NOMO-1 (cell line): ENCODE measurements around the gene WFDC6.

Source experiments
- DNase-seq, 2 experiments: peaks; one replicate each; lab custom pipeline; 2025; ENCODE audit not compliant: unreplicated experiment in 2 of 2; lab: John Stamatoyannopoulos, UW

The WFDC6 gene

DNA sequence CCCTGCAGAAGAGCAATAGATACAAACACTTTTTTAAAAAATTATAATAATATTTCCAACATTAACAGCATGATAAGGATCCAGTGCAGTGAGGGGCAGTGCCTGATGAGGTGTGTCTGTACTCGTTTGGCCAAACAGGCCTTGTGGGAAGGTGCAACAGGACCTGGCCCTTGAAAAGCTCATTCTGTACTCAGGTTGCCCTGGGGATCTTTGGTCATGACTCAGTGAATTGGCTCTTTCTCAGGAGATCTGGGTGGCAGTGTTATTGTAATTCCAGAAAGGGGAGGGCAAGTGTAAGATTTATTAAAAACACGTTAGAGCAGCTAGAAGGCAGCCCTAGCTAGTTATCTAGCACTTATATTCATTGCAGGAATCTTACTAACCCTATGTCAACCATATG lies 21.0 kb downstream of the WFDC6 start:
- DNase-seq = no peak

DNA sequence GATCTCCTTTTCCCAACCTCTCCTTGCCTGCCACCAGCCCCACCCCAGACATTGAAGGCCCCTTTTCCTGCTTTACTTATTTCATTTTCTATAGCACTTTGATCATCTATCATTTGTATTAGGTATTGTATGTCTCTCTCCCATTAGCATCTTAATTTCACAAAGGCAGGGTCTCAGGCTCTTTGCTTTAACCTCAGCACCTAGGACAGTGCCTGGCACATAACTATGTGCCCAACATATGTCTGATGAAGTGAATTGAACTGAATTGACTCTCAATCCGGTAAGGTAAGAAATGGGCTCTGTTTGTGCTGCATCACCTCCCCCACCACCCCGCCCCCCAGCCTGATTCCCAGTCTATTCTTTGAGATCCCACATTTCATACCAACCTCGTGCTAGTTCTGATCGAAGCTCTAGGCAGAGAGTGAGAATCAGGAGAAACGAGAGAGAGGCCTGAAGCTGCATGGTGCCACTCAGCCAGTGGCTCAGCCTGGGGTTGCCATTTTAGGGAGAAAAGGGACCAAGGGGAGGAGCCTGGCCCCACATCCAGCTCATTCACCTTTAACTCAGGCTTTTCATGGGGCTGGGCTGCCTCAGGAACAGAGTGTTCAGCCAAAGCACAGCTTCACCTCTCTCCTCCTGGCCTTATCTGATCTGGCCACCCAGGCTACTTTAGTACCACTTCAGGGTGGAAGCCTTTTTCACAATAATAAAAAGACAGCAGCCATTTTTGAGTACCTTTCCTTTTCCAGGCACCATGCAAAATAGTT lies 24.0 kb downstream of the WFDC6 start, which contains the start of gene SPINT3:
Gene SPINT3 (minus strand): TSS at position 476 of the 767 bp plus-strand sequence. CDS start 14 bp downstream, at position 462.
- DNase-seq = no peak

DNA sequence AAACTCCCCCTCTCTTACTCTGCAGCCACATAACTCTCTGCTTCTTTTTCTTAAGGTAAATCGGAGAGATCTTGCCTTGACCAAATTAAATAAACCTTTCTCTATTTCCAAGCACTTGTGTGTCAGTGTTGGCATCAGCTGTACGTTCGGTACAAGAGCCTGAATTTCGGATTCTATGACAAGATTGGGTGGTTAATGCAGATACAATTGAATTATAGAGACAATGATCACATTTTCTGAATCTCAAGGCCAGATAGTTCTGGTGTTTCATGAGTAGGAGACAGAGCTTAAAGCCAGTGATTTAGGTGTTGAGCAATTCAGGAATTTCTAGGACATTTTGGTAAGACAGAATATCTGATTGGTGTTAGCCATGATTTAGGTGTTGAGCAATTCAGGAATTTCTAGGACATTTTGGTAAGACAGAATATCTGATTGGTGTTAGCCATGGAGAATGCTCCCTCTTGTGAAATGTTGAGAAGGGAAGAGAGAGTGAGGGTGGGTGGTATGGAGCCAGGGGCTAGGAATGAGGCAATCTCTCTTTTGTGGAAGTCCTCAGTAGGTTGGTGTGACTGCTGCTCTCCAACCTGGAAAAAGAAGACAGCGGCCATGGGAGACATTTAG lies 28.9 kb downstream of the WFDC6 start:
- no peak for DNase-seq

DNA sequence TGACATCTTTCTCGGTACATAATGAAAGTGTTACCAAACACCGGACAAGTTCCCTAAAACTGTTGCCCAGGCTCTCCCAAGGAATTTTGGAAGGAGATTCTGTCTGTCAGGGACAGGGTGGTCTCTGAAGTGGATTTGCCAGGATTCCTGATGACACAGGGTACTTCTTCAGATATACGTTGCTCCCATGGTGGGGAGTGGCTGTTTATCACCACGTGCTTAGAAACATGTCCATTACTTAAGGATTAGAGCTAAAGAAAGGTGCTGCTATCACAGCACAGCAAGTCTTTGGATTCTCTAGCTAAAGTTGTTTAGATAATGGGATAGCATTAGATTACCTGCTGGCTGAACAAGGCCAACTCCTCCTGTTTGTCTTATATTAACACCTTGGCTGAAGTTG lies 30.2 kb downstream of the WFDC6 start:
- DNase-seq = no peak

DNA sequence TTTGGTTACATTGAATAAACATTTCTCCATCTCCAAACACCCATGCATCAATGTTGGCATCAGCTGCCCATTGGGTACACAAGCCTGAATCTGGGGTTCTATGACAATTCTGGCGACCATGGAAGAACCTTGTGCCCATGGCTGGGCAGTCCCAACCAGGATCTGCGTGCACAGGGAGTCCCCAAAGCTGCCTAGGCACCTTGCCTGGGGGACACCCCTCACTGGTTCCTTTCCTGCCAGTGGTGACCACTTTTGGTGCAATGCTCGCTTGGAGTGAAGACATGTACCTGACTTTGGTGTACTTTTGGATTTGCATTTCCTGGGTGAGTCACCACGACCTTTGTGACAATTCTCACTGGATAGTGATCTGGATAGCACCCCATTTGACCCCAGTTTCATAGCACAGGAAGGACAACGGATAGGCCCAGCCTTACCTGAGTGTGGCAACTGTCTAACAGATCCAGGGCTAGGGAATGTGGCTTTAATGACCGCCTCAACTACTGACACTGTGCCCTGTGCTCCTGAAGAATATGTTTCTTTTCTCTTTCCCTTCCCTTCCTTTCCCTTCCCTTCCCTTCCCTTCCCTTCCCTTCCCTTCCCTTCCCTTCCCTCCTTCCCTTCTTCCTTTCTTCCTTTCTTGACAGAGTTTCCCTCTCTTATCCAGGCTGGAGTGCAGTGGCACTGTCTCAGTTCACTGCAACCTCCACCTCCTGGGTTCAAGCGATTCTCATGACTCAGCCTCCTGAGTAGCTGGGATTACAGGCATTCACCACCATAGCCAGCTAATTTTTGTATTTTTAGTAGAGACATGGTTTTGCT lies 31.0 kb downstream of the WFDC6 start:
- no peak for DNase-seq

DNA sequence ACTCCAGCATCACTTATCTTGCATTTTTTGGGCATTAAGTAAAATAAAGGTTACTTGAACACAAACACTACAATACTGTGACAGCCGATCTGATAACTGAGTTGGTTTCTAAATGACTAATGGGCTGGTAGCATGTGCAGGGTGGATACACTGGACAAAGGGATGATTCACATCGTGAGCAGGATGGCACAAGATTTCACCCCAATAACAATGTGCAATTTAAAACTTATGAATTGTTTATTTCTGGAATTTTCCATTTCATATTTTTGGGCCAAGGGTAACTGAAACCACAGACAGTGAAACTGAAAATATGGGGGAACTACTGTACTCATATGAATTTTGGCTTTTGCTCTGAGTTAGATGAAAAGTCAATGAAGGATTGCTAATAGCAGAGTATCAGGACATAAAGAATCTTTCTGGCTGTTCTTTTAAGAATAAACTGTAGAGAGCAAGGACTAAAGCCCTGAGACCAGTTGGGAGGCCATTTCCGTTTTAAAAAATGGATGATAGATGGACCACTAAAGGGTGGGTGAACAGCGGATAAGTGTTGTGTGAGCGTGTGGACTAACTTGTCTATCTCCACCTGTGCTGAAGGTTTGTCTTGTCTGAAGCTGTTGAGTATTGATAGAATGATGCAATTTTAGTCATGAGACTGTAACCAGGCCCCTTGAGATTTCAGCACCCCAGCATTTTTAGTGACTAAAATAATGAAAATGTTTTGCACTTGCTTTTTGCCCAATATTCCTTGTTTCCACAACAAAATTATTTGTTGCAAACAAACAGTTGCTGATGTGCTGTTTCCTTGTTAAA lies 32.1 kb downstream of the WFDC6 start:
- no peak for DNase-seq

DNA sequence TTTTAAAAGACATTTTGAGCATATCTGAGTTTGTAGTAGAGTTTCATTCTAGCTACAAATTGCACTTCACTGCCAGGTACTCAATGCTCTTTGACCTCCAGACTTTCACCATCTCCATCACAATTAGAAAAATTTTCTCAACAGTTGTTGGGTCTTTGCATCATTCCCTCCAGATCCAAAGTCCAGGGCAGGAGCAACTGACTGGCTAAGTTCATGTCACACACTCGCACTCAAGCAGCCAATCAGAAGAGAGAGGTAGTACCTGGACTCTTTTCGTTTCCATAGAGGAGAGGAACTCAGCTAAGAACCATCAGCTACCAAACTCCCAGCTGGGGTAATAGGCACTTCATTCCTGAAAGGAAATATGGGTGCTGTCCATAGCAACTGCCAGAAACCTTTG lies 32.9 kb downstream of the WFDC6 start:
- no peak for DNase-seq

DNA sequence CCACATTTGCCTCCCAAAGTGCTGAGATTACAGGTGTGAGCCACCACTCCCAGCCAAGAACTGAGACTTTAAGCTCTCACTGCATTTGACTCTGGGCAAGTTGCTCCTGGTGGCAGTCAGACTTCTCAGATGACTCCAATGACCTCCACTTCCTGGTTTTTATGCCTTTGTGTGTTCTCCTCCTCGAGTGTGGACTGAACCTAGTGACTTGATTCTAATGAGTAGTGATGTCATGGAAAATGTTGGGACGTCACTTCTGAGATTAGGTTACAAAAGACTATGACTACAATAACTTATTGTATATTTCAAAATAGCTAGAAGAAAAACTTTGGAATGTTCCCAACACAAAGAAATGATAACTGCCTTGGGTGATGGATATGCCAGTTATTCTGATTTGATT lies 35.9 kb downstream of the WFDC6 start:
- DNase-seq = no peak

DNA sequence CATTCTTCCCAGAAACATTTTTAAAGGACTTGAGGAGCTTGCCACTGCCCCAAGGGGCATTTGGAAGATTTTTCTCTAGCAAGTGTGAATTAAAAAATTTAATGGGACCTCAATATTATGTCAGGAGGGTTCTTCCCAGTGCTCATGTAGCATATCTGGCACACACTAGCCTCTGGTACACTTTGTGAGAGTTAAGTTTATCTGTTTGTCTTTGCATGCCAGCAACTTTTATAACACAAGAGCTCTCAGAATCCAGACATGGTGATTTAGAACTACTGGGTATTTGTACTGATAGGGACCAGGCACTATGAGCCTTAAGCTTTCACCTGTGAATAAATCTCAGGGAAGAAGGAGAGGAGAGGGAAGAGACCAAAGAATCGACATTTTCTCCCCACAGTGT lies 36.7 kb downstream of the WFDC6 start:
- no peak for DNase-seq

DNA sequence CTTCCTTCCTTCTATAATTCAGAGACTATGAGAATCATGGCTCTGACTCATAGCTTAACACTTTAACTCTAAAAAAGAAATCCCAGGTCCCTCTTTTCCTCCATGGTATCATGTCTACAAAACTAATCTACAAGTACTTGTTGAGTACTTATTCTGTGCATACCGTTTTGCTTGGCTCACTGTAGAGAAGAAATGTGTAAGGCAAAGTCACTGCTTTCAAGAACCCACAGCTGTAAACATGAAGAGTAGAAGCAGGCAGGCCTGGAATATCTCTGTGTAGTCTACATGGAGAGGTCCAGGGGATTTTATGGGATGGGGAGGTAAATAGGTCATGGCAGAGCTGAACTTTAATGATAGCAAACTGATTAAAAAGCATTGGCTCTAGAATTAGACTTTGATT lies 37.7 kb downstream of the WFDC6 start:
- no peak for DNase-seq

DNA sequence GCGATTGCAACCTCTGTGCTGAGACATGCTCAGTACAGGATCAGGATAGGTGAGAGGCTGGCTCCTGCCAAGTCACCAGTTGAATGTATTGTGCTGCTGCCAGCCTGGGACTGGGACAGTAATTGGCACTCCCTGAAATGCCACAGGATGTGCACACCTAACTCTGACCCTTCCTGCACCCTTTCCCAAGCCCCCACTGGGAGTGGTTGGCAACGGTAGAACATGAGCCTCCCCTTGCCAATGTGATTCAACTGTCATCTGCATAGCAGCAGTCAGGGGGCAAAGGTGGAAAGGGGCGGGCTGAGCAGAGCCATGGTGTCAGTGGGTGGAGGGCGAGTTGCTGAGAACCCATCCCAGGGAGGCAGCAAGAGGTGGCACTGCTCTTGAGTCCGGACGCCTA lies 39.3 kb downstream of the WFDC6 start:
- no peak for DNase-seq

DNA sequence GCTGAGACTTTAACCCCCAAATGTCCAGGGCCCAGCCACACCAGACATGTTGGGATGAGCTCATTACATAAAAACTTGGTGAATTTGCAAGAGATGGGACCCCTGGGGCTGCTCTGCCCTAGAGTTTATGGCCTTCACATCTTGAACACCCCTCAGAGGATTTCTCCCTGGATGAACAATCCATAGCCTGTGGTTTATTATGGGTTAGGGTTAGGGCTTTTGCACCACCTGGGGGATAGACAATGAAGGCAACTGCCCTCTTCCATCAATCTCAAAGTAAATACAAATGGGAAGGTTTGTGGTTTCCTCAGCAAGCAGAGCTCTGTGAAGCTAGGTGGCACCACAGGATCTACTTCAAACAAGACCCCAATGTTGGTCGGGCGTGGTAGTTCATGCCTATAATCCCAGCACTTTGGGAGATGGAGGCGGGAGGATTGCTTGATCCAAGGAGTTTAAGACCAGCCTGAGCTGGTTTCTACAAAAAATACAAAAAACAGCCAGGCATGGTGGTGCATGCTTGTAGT lies 41.2 kb downstream of the WFDC6 start:
- DNase-seq = no peak

DNA sequence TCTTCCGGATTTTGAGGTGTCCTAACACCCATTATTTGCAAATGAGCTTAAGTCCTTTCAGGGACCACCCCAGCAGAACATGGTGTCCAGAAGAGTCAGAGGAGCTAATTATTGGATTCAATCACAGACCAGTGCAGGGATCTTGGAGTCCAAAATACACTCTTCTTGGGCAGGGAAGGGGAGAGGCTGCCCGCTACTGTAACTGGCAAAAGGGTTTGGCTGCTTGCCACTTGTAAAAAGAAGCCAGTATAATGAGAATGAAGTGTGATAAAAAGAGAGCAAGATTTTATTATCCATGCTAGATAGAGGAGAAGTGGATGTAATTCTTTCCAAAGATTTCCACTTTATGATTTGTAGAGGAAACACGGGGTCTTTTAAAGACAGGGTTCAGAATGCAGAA lies 43.1 kb downstream of the WFDC6 start:
- DNase-seq = no peak

DNA sequence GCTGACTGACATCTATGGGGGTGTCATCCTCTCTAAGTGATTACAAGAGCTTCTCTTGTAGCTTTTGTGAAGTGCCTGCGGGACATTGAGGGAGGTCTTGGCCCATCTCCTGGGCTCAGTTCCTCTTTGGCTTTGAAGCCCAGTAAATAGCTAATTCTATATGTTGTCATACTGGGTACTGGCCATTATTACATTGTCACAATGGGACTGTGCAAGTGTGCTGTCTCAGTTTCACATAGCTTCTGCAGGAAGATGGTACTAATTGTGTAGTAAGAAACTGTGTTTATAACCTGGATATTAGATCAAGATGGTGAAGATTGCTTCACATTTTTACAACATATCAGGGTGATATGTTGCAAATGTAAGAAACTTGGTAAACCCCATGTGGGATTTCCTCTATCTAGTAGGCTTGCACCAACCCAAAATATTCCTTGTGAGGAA lies 43.8 kb downstream of the WFDC6 start:
- peak; percentile 87 to 92 for DNase-seq

DNA sequence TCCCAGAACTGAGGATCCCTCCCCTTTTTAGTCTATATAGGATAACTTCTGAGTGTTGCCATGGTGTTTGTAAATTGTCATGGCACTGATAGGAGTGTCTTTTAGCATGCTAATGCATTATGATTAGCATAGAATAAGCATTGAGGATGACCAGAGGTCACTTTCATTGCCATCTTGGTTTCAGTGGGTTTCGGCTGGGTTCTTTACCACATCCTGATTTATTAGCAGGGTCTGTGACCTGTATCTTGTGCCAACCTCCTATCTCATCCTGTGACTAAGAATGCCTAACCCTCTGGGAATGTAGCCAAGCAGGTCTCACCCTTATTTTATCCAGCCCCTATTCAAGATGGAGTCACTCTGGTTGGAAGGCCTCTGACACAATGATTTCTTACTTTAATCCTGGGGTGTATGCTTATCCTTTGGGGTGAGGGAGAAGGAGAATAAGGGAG lies 50.2 kb downstream of the WFDC6 start:
- no peak for DNase-seq

DNA sequence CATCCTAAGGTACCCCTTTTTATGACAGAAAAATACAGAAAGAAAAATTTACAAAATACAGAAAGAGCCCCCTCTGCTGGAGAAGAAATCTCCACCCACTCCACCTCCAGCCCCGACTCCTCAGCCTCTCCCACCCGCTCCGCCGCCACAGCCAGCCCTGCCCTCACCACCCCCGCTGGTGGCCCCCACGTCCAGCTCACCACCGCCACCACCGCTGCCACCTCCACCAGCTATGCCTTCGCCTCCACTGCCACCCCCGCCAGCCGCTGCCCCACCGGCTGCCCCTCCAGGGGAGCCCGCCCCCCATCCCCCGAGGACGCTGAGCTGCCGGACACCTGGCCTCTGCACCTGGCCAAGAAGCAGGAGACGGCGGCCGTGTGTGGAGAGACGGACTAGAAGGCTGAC lies 52.0 kb downstream of the WFDC6 start:
- no peak for DNase-seq

DNA sequence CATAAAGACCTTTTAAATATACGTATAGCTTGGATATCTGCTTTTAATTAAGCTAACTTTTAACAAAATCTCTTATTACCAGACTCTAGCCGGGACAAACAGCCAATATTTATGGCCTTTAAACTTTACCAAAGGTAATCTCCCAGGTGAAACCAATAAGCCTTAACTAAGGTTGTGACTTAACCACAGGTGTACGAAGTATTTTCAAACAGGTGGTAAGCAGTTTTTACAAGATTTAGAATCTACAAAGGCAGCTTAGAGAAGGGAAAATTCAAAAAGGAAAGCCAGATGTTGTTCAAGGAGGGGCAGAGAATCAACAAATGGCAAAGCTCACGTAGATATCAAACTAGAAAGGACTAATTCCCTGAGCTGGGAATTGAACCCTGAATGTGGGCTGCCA lies 53.9 kb downstream of the WFDC6 start:
- DNase-seq = no peak

DNA sequence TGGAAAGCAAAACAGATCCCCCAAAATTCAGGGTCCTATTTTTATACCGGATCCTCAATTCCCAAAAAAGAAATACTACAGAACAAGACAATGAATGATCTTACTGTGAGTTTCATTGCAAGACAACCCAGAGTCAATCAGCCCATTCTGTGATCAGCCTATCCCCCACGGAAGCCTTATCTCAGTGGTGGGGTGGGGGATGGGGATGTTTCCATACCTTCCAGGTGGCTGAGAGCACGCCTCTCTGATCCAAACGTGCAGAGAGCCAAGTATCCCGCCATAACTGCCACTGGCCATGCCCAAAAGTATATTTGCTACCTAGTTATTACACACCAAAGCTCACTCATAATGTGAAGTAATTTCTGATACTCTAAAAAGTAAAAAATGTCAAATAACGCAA lies 54.6 kb downstream of the WFDC6 start:
- DNase-seq = no peak
